ENCODE measurements around the gene PPEF2.

DNA sequence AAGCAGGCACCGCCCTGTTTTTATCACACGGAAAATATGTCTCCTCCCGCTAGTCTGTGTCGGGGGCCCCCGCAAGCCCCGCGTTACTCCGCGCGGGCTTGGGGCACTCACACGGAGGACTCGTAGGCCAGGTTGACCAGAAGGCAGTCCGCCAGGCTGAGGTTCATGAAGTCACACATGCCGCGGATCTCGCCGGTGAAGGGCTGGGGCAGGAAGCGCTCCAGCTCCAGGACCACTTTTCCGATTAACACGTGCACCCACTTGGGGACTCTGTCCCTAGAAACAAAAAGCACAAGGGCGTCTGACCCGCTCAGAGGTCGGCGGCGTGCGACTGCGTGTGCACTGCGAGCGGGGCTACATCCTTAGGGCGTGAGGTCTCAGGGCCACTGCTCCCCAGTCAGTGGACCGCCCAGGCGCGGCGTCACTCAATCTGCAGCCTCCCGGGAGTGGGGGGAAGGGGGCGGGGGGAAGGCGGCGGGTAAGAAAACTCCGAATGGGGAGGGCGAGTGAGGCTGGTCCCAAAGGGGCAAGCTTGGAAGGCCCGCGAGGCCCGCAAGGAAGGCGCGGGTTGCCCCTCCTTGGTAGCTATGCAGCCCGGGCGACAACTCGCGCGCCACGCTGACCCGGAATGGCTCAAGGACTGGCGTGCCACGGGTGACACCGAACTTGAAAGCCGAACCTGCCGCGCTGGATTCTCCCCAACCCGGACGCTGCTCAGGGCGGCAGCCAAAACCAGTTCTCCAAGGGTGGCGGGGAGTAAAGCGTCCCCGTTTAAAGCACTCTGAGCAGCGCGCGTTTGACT is 37.8 kb upstream of the PPEF2 start:
- TF ChIP-seq CTCF (IDR thresholded peaks at IDR 0.05; ENCODE audit: low read length) (no peak), EZH2 (optimal IDR thresholded peaks at IDR 0.05; ENCODE audit: low read depth, low read length) (no peak), EZH2phosphoT487 (IDR thresholded peaks at IDR 0.05; ENCODE audit: low read length) (no peak)
